Activated CD8-positive, alpha-beta T cell treated with anti-CD3 and anti-CD28 coated beads for 36 hours (primary cell): Measurements from ENCODE around the gene HNF1B. TPM values are rescaled to one million over a fixed set of nuclear protein-coding genes. Genes with fewer than 3 reads are reported as not detected.

Experiments
- ATAC-seq: fragments of 200-7000 bp; cut with Tn5 transposase; one replicate; pipeline ENCODE4 v1.10.0; 2021; ENCODE audit warnings: mild to moderate bottlenecking, moderate library complexity
- CTCF ChIA-PET: fragments of 350-600 bp; sonication (Branson Sonifier 250); formaldehyde crosslinking; loops from one replicate; lab custom pipeline; 2021; ENCODE audit warnings: antibody characterized with exemption; lab: Charles Lee
- POLR2A ChIA-PET: fragments of 350-600 bp; sonication (Branson Sonifier 250); formaldehyde crosslinking; loops from one replicate; lab custom pipeline; 2021; ENCODE audit warnings: antibody characterized with exemption; lab: Charles Lee
- DNase-seq: peaks from one replicate; pipeline ENCODE4 v3.0.0-alpha.2; 2020
- H3K27ac Mint-ChIP-seq: one replicate; pipeline ENCODE4 v1.8.0; 2021; ENCODE audit warnings: mild to moderate bottlenecking, mixed read lengths
- H3K27me3 Mint-ChIP-seq: one replicate; pipeline ENCODE4 v1.8.0; 2021; ENCODE audit warnings: mixed read lengths
- H3K36me3 Mint-ChIP-seq: one replicate; pipeline ENCODE4 v1.8.0; 2021; ENCODE audit warnings: low read depth, mixed read lengths
- H3K4me1 Mint-ChIP-seq: one replicate; pipeline ENCODE4 v1.8.0; 2021; ENCODE audit warnings: low read depth, mixed read lengths
- H3K4me3 Mint-ChIP-seq: one replicate; pipeline ENCODE4 v1.8.0; 2021; ENCODE audit warnings: mild to moderate bottlenecking, moderate library complexity, mixed read lengths
- H3K9me3 Mint-ChIP-seq: one replicate; pipeline ENCODE4 v1.8.0; 2021; ENCODE audit warnings: mixed read lengths
- CTCF ChIP-seq: fragments of 200-600 bp; IDR thresholded peaks from one replicate; pipeline ENCODE4 v1.8.0; 2022; ENCODE audit warnings: antibody characterized with exemption, mild to moderate bottlenecking
- intact Hi-C: fragments of 100-400 bp; cut with micrococcal nuclease; formaldehyde crosslinking; loops from one replicate; pipeline ENCODE4 v1.10.0; 2022
- total RNA-seq, 2 experiments: library from RNA; stranded (reverse); gene quantifications; one replicate each; pipeline ENCODE4 v1.2.3, GENCODE V29; 2021

The HNF1B gene
- total RNA-seq, 2 experiments from 2014 or later, result 0.59 to 0.60 TPM

DNA sequence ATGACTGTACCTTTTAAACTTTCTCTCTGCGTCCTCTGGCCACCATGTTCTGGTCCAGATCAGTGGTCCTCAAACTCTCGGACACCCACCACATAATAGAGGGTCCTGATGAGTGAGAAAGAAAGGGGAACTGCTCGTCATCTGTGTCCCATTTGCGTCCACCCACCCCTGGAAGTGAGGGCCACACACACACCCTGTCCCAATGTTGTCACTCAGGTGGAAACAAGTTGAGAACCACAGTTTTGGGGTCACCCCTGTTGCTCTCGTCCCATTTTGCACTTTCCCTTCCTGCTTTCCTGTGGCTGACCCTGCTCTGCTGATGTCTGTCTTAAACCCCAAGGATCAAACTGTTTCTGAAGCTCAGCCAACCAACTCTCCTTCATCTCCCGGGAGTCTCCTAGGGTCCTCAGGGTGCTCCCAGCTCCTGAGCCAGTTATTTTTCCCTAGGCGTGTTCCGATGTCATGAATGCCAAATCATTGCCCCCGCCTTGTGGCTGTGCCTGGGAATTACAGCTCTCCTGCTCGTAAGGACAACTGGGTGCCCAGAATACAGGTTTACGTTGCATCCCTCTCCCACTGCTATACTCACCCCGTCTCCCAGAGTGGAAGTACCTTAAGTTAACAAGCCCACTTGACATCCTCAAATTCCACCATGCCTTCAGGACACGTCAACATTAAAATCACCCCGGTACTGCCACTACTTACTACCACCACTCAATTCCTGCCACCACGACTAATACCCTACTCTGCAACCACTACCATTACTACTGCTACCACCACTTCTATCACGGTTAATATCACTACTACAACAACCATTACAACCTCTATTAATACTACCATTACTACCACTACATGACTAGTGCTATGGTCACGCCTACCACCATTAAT, 26.0 kb upstream of the HNF1B start:
- CTCF ChIA-PET, result interaction anchor here (0.9 to 1.9 kb wide), 14 partner anchors 8 to 243 kb away, joined by 3 to 10 read pairs (median 4); no protein-coding TSS in a partner anchor
- peaks cover 33% of the 10 kb centered on the region for H3K4me1 Mint-ChIP-seq

GRCh38 chr17:37769050-37769449, 24.2 kb upstream of the HNF1B start:
- TF ChIP-seq CTCF, result no peak
- ChIA-PET POLR2A (interaction anchor here (0.6 kb wide), 1 partner anchor 79 kb away, joined by 3 read pairs; no protein-coding TSS in a partner anchor), CTCF (interaction anchor here (1.1 kb wide), 1 partner anchor 22 kb away, joined by 4 read pairs; no protein-coding TSS in a partner anchor)
- no peak for DNase-seq
- intact Hi-C loops, result no loop called here
- Mint-ChIP-seq H3K4me3 (no peak overlapping the region), H3K9me3 (no peaks in the 10 kb centered on the region), H3K4me1 (peaks cover 35% of the 10 kb centered on the region), H3K36me3 (no peaks in the 10 kb centered on the region), H3K27ac (no peak overlapping the region), H3K27me3 (peaks cover 40% of the 10 kb centered on the region)
- ATAC-seq, result no peak

More for the DNA sequence above, 26.0 kb upstream of the HNF1B start:
- no peaks in the 10 kb centered on the region for H3K36me3 Mint-ChIP-seq
- H3K27me3 Mint-ChIP-seq, result peaks cover 32% of the 10 kb centered on the region
- TF ChIP-seq CTCF, result peak; percentile 69
- peak overlapping the region; percentile 35 for H3K27ac Mint-ChIP-seq
- H3K9me3 Mint-ChIP-seq, result no peaks in the 10 kb centered on the region
- no peak overlapping the region for H3K4me3 Mint-ChIP-seq
- POLR2A ChIA-PET, result no interaction called here
- intact Hi-C loops, result loop anchor here (5.0 kb wide), 1 partner anchor 59 kb away; no protein-coding TSS in a partner anchor
- peak; percentile 66 for DNase-seq
- ATAC-seq, result no peak

DNA sequence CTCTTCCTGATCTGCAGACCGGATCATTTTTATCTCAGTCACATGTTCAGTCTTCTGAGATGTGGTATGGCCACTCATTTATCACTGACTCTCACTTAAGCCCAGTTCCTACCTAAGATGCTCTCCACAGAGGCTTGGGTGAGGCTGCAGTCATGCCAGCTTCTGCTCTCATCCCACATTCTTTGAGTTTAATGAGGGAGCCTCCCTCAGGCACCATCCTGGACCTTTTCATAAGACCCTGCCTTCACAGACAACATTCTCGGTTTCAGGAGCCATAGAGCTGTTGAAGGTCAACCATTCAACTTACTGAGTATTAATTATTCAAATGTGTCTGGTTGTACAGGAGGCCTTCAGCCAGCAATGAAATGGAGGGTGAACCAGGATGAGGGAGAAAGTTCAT, 23.6 kb upstream of the HNF1B start:
- DNase-seq (no peak), ATAC-seq (no peak)
- ChIA-PET CTCF (no interaction called here), POLR2A (no interaction called here)
- Mint-ChIP-seq H3K27ac (no peak overlapping the region), H3K27me3 (peaks cover 40% of the 10 kb centered on the region), H3K4me1 (peaks cover 29% of the 10 kb centered on the region), H3K4me3 (no peak overlapping the region), H3K9me3 (no peaks in the 10 kb centered on the region), H3K36me3 (no peaks in the 10 kb centered on the region)
- no peak for TF ChIP-seq CTCF
- intact Hi-C loops, result no loop called here

DNA sequence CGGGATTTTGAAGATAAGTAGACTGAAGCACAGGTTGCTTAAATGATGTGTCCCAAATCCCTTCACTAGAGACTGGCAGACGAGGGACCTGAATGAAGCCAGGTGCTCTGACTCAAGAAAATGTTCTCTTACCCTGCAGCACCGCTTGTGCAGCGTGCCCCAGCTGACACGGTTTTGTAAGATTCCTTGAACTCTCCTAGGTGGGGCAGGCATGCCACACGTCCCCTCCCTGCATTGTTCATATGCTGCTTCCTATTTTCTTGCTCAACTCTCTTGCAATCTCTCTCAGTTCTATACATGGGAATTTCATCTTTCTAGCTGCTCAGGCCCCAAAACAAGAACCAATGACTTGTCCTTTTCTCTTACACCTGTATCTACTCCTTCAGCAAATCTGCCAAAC, 22.1 kb upstream of the HNF1B start:
- intact Hi-C loops, result no loop called here
- H3K9me3 Mint-ChIP-seq, result no peaks in the 10 kb centered on the region
- no peak for ATAC-seq
- no peaks in the 10 kb centered on the region for H3K36me3 Mint-ChIP-seq
- H3K4me1 Mint-ChIP-seq, result peaks cover 26% of the 10 kb centered on the region
- H3K27me3 Mint-ChIP-seq, result peaks cover 48% of the 10 kb centered on the region
- POLR2A ChIA-PET, result no interaction called here
- DNase-seq, result no peak
- no peak overlapping the region for H3K27ac Mint-ChIP-seq
- CTCF ChIA-PET, result interaction anchor here (2.5 kb wide), 1 partner anchor 25 kb away, joined by 9 read pairs; no protein-coding TSS in a partner anchor
- H3K4me3 Mint-ChIP-seq, result no peak overlapping the region
- no peak for TF ChIP-seq CTCF

DNA sequence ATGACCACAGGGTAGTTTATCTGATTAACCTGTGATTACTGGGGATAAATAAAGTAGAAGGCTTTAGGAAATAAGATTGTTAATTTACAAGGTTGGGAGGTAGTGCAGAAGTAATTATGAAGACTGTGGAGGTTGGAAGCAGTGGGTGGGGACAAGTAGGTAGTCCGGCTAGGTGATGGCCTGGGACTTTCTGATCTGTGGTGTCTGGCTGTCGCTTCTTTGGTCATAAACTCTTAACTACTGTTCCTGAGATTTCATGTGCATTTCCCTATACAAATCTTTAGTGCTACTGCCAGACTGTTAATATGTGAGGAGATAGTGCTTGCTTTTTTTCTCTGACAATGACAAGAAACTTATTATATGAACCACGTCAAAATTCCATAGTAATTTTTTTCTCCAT, 19.5 kb upstream of the HNF1B start:
- no peaks in the 10 kb centered on the region for H3K9me3 Mint-ChIP-seq
- ATAC-seq, result no peak
- peaks cover 48% of the 10 kb centered on the region for H3K27me3 Mint-ChIP-seq
- DNase-seq, result no peak
- intact Hi-C loops, result no loop called here
- CTCF ChIA-PET, result interaction anchor here (2.5 kb wide), 1 partner anchor 28 kb away, joined by 9 read pairs; no protein-coding TSS in a partner anchor
- no peak for TF ChIP-seq CTCF
- H3K4me1 Mint-ChIP-seq, result peaks cover 32% of the 10 kb centered on the region
- H3K36me3 Mint-ChIP-seq, result no peaks in the 10 kb centered on the region
- no peak overlapping the region for H3K4me3 Mint-ChIP-seq
- no peak overlapping the region for H3K27ac Mint-ChIP-seq
- POLR2A ChIA-PET, result interaction anchor here (0.7 kb wide), 1 partner anchor 13 kb away, joined by 3 read pairs; no protein-coding TSS in a partner anchor
